K562 (cell line): Measurements from ENCODE around the gene PPP1R36.

Source experiments
- FOXK1 ChIP-seq: sonication (generic); formaldehyde crosslinking; IDR thresholded peaks from 2 replicates; pipeline ENCODE4 v1.8.0; 2022; ENCODE audit warnings: missing genetic modification reagents, mild to moderate bottlenecking, borderline replicate concordance
- HDAC3 ChIP-seq: fragments of 450-650 bp; IDR thresholded peaks from 2 replicates; pipeline ENCODE4 v1.6.1; 2018; ENCODE audit warnings: borderline replicate concordance, mild to moderate bottlenecking, moderate library complexity; ENCODE audit not compliant: partially characterized antibody
- IRF2 ChIP-seq: sonication (generic); formaldehyde crosslinking; IDR thresholded peaks from 2 replicates; pipeline ENCODE4 v1.8.1; 2022; ENCODE audit warnings: mild to moderate bottlenecking, missing genetic modification reagents
- POLR2AphosphoS5 ChIP-seq: IDR thresholded peaks from 2 replicates; pipeline ENCODE4 v1.6.1; 2011; ENCODE audit warnings: mild to moderate bottlenecking, low read depth, low read length, moderate library complexity; ENCODE audit not compliant: control insufficient read depth, insufficient read depth
- SMARCC2 ChIP-seq: fragments of 450-650 bp; IDR thresholded peaks from 2 replicates; pipeline ENCODE4 v1.6.1; 2017; ENCODE audit warnings: antibody characterized with exemption, moderate library complexity, mild to moderate bottlenecking, low read depth
- SOX6 ChIP-seq: fragments of 450-650 bp; IDR thresholded peaks from 2 replicates; pipeline ENCODE4 v1.6.1; 2014; ENCODE audit warnings: mild to moderate bottlenecking
- SP2 ChIP-seq: IDR thresholded peaks from 2 replicates; pipeline ENCODE4 v1.6.1; 2011; ENCODE audit warnings: mild to moderate bottlenecking, low read depth, low read length, moderate library complexity; ENCODE audit not compliant: poor library complexity, severe bottlenecking; ENCODE audit errors: extremely low read depth
- TF ChIP-seq, protein P1 (sequence below): fragments of 250-450 bp; sonication (Bioruptor Pico); IDR thresholded peaks from 2 replicates; pipeline ENCODE4 v1.8.0; 2021; ENCODE audit warnings: moderate library complexity, mild to moderate bottlenecking, inconsistent platforms
- TF ChIP-seq, protein P2 (sequence below), 3 experiments: IDR thresholded peaks in 2 of 3; conservative IDR thresholded peaks in 1 of 3; 2 replicates each; pipeline ENCODE4 v1.5.1; 2011 to 2012; ENCODE audit warnings: low read length in 3 of 3, mild to moderate bottlenecking in 3 of 3, control low read depth in 2 of 3, improper control_type of control experiment in 1 of 3, inconsistent platforms in 1 of 3, low read depth in 1 of 3, mixed read lengths in 1 of 3, moderate library complexity in 1 of 3; ENCODE audit not compliant: insufficient read depth in 2 of 3
- TF ChIP-seq, protein P3 (sequence below), 2 experiments: IDR thresholded peaks; 2 replicates each; pipeline ENCODE4 v1.6.1; 2012; ENCODE audit warnings: improper control_type of control experiment in 2 of 2, low read depth in 2 of 2, low read length in 2 of 2, borderline replicate concordance in 1 of 2
- TF ChIP-seq, protein P4 (sequence below): fragments of 250-450 bp; sonication (Bioruptor Pico); IDR thresholded peaks from 2 replicates; pipeline ENCODE4 v1.4.0; 2020; ENCODE audit warnings: mild to moderate bottlenecking, moderate library complexity

DNA sequence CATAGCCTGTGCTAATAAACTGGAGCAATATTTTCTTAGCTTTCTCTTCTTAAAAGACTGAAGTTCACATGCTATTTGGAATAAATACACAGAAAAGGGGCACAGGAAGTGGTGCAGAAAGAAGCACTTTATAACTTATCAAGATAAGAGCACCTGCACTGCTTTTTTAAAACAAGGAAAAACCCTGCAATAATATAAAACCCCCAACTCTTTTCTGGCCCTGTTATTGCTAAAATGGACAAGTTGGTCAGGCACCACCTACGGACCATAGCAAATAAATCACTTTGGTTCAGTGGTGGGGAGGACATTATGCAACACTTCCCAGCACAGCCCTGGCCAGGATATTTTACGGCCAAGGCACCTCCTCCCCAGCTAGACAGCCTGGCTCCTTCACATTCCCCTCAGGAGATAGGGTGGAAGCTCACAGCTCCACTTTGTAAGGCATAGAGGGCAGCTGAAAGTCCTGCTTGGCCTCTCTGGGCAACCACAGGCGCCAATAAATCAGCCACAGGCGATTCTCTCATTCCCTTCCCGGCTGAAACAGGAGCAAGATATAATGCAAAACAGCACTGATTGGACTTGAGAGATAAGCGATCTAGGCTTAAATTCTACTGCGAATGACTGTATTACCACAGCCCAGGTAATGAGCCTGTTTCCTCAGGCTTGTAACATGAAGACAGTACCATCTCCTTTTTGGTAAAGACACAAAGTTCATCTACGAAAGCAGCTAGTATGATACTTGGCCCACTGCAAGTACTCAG is 48.2 kb upstream of the PPP1R36 start:
- no peak for TF ChIP-seq HDAC3
- TF ChIP-seq, protein P1, sequence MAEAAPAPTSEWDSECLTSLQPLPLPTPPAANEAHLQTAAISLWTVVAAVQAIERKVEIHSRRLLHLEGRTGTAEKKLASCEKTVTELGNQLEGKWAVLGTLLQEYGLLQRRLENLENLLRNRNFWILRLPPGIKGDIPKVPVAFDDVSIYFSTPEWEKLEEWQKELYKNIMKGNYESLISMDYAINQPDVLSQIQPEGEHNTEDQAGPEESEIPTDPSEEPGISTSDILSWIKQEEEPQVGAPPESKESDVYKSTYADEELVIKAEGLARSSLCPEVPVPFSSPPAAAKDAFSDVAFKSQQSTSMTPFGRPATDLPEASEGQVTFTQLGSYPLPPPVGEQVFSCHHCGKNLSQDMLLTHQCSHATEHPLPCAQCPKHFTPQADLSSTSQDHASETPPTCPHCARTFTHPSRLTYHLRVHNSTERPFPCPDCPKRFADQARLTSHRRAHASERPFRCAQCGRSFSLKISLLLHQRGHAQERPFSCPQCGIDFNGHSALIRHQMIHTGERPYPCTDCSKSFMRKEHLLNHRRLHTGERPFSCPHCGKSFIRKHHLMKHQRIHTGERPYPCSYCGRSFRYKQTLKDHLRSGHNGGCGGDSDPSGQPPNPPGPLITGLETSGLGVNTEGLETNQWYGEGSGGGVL (CRISPR knock-in tag): no peak
- no peak for TF ChIP-seq SMARCC2
- TF ChIP-seq IRF2: no peak
- TF ChIP-seq POLR2AphosphoS5: no peak
- TF ChIP-seq, protein P2, sequence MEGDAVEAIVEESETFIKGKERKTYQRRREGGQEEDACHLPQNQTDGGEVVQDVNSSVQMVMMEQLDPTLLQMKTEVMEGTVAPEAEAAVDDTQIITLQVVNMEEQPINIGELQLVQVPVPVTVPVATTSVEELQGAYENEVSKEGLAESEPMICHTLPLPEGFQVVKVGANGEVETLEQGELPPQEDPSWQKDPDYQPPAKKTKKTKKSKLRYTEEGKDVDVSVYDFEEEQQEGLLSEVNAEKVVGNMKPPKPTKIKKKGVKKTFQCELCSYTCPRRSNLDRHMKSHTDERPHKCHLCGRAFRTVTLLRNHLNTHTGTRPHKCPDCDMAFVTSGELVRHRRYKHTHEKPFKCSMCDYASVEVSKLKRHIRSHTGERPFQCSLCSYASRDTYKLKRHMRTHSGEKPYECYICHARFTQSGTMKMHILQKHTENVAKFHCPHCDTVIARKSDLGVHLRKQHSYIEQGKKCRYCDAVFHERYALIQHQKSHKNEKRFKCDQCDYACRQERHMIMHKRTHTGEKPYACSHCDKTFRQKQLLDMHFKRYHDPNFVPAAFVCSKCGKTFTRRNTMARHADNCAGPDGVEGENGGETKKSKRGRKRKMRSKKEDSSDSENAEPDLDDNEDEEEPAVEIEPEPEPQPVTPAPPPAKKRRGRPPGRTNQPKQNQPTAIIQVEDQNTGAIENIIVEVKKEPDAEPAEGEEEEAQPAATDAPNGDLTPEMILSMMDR (IDR thresholded peaks at IDR 0.05 in 2 of 3, conservative IDR thresholded peaks at IDR 0.05 in 1 of 3; ENCODE audit: insufficient read depth in 2 of 3, low read depth in 1 of 3, low read length in 3 of 3): no peak
- no peak for TF ChIP-seq FOXK1 (CRISPR knock-in tag)
- TF ChIP-seq SOX6: no peak
- TF ChIP-seq, protein P3, sequence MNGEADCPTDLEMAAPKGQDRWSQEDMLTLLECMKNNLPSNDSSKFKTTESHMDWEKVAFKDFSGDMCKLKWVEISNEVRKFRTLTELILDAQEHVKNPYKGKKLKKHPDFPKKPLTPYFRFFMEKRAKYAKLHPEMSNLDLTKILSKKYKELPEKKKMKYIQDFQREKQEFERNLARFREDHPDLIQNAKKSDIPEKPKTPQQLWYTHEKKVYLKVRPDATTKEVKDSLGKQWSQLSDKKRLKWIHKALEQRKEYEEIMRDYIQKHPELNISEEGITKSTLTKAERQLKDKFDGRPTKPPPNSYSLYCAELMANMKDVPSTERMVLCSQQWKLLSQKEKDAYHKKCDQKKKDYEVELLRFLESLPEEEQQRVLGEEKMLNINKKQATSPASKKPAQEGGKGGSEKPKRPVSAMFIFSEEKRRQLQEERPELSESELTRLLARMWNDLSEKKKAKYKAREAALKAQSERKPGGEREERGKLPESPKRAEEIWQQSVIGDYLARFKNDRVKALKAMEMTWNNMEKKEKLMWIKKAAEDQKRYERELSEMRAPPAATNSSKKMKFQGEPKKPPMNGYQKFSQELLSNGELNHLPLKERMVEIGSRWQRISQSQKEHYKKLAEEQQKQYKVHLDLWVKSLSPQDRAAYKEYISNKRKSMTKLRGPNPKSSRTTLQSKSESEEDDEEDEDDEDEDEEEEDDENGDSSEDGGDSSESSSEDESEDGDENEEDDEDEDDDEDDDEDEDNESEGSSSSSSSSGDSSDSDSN (IDR thresholded peaks at IDR 0.05; ENCODE audit: borderline replicate concordance in 1 of 2, low read depth in 2 of 2, low read length in 2 of 2): no peak
- TF ChIP-seq SP2: no peak
- TF ChIP-seq, protein P4, sequence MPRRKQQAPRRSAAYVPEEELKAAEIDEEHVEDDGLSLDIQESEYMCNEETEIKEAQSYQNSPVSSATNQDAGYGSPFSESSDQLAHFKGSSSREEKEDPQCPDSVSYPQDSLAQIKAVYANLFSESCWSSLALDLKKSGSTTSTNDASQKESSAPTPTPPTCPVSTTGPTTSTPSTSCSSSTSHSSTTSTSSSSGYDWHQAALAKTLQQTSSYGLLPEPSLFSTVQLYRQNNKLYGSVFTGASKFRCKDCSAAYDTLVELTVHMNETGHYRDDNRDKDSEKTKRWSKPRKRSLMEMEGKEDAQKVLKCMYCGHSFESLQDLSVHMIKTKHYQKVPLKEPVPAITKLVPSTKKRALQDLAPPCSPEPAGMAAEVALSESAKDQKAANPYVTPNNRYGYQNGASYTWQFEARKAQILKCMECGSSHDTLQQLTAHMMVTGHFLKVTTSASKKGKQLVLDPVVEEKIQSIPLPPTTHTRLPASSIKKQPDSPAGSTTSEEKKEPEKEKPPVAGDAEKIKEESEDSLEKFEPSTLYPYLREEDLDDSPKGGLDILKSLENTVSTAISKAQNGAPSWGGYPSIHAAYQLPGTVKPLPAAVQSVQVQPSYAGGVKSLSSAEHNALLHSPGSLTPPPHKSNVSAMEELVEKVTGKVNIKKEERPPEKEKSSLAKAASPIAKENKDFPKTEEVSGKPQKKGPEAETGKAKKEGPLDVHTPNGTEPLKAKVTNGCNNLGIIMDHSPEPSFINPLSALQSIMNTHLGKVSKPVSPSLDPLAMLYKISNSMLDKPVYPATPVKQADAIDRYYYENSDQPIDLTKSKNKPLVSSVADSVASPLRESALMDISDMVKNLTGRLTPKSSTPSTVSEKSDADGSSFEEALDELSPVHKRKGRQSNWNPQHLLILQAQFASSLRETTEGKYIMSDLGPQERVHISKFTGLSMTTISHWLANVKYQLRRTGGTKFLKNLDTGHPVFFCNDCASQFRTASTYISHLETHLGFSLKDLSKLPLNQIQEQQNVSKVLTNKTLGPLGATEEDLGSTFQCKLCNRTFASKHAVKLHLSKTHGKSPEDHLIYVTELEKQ (CRISPR knock-in tag): no peak
